B cell (primary cell): Measurements from ENCODE around the gene SDK1. TPM values are rescaled to one million over a fixed set of nuclear protein-coding genes. Genes with fewer than 3 reads are reported as not detected.

ENCODE experiments used
- ATAC-seq: fragments of 200-7000 bp; cut with Tn5 transposase; one replicate; pipeline ENCODE4 v1.10.0; 2021; ENCODE audit warnings: low read depth, mild to moderate bottlenecking, moderate number of reproducible peaks, moderate library complexity
- CTCF ChIA-PET: fragments of 350-600 bp; sonication (Branson Sonifier 250); formaldehyde crosslinking; loops from one replicate; lab custom pipeline; 2021; ENCODE audit warnings: antibody characterized with exemption, inconsistent platforms; lab: Charles Lee
- POLR2A ChIA-PET: fragments of 350-600 bp; sonication (Branson Sonifier 250); formaldehyde crosslinking; loops from one replicate; lab custom pipeline; 2021; ENCODE audit warnings: antibody characterized with exemption; lab: Charles Lee
- DNase-seq: peaks from one replicate; pipeline ENCODE4 v3.0.0; 2013
- H2AFZ ChIP-seq: 2 replicates; pipeline ENCODE4 v1.6.1; 2012; ENCODE audit warnings: mild to moderate bottlenecking, low read depth, low read length; ENCODE audit not compliant: insufficient read depth, poor library complexity, severe bottlenecking
- H3K27ac ChIP-seq, 2 donors: 1 replicate in 1 of 2; 2 replicates in 1 of 2; pipeline ENCODE4 v1.5.1; 2012 to 2013; ENCODE audit warnings: low read length in 2 of 2, mild to moderate bottlenecking in 2 of 2, moderate library complexity in 1 of 2
- H3K27me3 ChIP-seq, 4 experiments: fragments of 200-600 bp in 1 of 4; sonication (generic) in 1 of 4; replicated peaks in 1 of 4; 1 replicate in 2 of 4; 2 replicates in 2 of 4; pipeline versions ENCODE4 v1.6.1 to v1.7.0; 2013 to 2016; ENCODE audit warnings: low read length in 3 of 4, mild to moderate bottlenecking in 2 of 4, mixed read lengths in 1 of 4, moderate library complexity in 1 of 4; ENCODE audit not compliant: insufficient read depth in 4 of 4, control insufficient read depth in 3 of 4; ENCODE audit errors: control extremely low read depth in 1 of 4
- H3K36me3 ChIP-seq, 2 experiments: replicated peaks in 1 of 2; 1 replicate in 1 of 2; 2 replicates in 1 of 2; pipeline versions ENCODE4 v1.6.1 to v1.7.1; 2013; ENCODE audit warnings: low read length in 1 of 2; ENCODE audit not compliant: insufficient read depth in 2 of 2, control insufficient read depth in 1 of 2; ENCODE audit errors: control extremely low read depth in 1 of 2, extremely low read depth in 1 of 2
- H3K4me1 ChIP-seq, 2 donors: fragments of 200-600 bp in 1 of 2; sonication (generic) in 1 of 2; 1 replicate in 1 of 2; 2 replicates in 1 of 2; pipeline versions ENCODE4 v1.5.1 to v1.6.1; 2013 to 2017; ENCODE audit warnings: low read length in 2 of 2; ENCODE audit not compliant: control insufficient read depth in 2 of 2, insufficient read depth in 2 of 2
- H3K4me2 ChIP-seq: replicated peaks from 2 replicates; pipeline ENCODE3; 2012; ENCODE audit warnings: mild to moderate bottlenecking, low read depth, low read length; ENCODE audit not compliant: poor library complexity, severe bottlenecking
- H3K4me3 ChIP-seq, 5 experiments: fragments of 200-600 bp in 1 of 5; sonication (generic) in 1 of 5; 1 replicate in 3 of 5; 2 replicates in 2 of 5; pipeline versions ENCODE4 v1.5.1 to v1.7.0; 2011 to 2016; ENCODE audit warnings: low read length in 4 of 5, mild to moderate bottlenecking in 4 of 5, low read depth in 2 of 5, control low read depth in 1 of 5, moderate library complexity in 1 of 5; ENCODE audit not compliant: insufficient read depth in 1 of 5; ENCODE audit errors: control extremely low read depth in 1 of 5, extremely low read depth in 1 of 5
- H3K79me2 ChIP-seq: fragments of 200-600 bp; sonication (generic); one replicate; pipeline ENCODE4 v1.6.0; 2016; ENCODE audit warnings: low read length; ENCODE audit not compliant: control insufficient read depth, insufficient read depth
- H3K9ac ChIP-seq: fragments of 200-600 bp; sonication (generic); 2 replicates; pipeline ENCODE4 v1.6.1; 2017; ENCODE audit warnings: mild to moderate bottlenecking, low read length, moderate library complexity
- H3K9me3 ChIP-seq, 3 donors: one replicate each; pipeline versions ENCODE4 v1.6.1 to v1.7.1; 2013; ENCODE audit warnings: low read length in 2 of 3; ENCODE audit not compliant: control insufficient read depth in 2 of 3, insufficient read depth in 1 of 3; ENCODE audit errors: control extremely low read depth in 1 of 3
- H4K20me1 ChIP-seq: 2 replicates; pipeline ENCODE4 v1.6.0; 2012; ENCODE audit warnings: mild to moderate bottlenecking, low read length; ENCODE audit not compliant: insufficient read depth, control insufficient read depth, poor library complexity, severe bottlenecking
- H3K27ac Mint-ChIP-seq: one replicate; pipeline ENCODE4 v1.8.0; 2021; ENCODE audit warnings: mixed read lengths
- H3K27me3 Mint-ChIP-seq: one replicate; pipeline ENCODE4 v1.8.0; 2021; ENCODE audit warnings: mixed read lengths
- H3K4me1 Mint-ChIP-seq: one replicate; pipeline ENCODE4 v1.8.0; 2021; ENCODE audit warnings: mixed read lengths
- H3K4me3 Mint-ChIP-seq: one replicate; pipeline ENCODE4 v1.8.0; 2021; ENCODE audit warnings: mixed read lengths
- H3K9me3 Mint-ChIP-seq: one replicate; pipeline ENCODE4 v1.8.0; 2022; ENCODE audit warnings: mixed read lengths; ENCODE audit not compliant: insufficient read depth
- EZH2 ChIP-seq: IDR thresholded peaks from 2 replicates; pipeline ENCODE4 v1.6.1; 2012; ENCODE audit warnings: borderline replicate concordance, low read depth, mild to moderate bottlenecking, moderate library complexity, low read length; ENCODE audit not compliant: insufficient read depth, poor library complexity, severe bottlenecking
- WGBS: methylation state at CpG from one replicate; pipeline ENCODE4 v1.1.5; 2013; ENCODE audit warnings: missing lambda C conversion rate; ENCODE audit not compliant: insufficient coverage; 5-methylcytosine and 5-hydroxymethylcytosine counted together
- intact Hi-C: fragments of 100-400 bp; cut with micrococcal nuclease; formaldehyde crosslinking; loops from one replicate; pipeline ENCODE4 v1.10.0; 2022
- polyA plus RNA-seq: library from polyadenylated mRNA; depleted of rRNA; stranded (reverse); fragments of >200 nt; gene quantifications from 2 replicates; pipeline ENCODE4 v1.2.3, GENCODE V29; 2012
- total RNA-seq, 2 donors: library from RNA; stranded (reverse); fragments of 120-200 nt in 1 of 2; gene quantifications; 1 replicate in 1 of 2; 2 replicates in 1 of 2; pipeline versions ENCODE4 v1.2.3 to v1.2.4, GENCODE V29; 2013 to 2022
- TF ChIP-seq, protein P1 (sequence below): fragments of 200-600 bp; IDR thresholded peaks from one replicate; pipeline ENCODE4 v1.8.0; 2022; ENCODE audit warnings: antibody characterized with exemption, mild to moderate bottlenecking

SDK1 gene
- total and polyA plus RNA-seq, 2 donors (not counting 1 experiment from before 2014, with no cell fraction given) = 0.73 to 2.0 TPM

- DNase-seq = no peak
- H3K4me3 ChIP-seq = no peak overlapping the region
- TF ChIP-seq, protein P1, sequence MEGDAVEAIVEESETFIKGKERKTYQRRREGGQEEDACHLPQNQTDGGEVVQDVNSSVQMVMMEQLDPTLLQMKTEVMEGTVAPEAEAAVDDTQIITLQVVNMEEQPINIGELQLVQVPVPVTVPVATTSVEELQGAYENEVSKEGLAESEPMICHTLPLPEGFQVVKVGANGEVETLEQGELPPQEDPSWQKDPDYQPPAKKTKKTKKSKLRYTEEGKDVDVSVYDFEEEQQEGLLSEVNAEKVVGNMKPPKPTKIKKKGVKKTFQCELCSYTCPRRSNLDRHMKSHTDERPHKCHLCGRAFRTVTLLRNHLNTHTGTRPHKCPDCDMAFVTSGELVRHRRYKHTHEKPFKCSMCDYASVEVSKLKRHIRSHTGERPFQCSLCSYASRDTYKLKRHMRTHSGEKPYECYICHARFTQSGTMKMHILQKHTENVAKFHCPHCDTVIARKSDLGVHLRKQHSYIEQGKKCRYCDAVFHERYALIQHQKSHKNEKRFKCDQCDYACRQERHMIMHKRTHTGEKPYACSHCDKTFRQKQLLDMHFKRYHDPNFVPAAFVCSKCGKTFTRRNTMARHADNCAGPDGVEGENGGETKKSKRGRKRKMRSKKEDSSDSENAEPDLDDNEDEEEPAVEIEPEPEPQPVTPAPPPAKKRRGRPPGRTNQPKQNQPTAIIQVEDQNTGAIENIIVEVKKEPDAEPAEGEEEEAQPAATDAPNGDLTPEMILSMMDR = no peak
- no peak for TF ChIP-seq EZH2
- H3K4me1 ChIP-seq = no peaks in the 10 kb centered on the region
- ATAC-seq = no peak
- peaks cover 0 to 7% (median 0%) of the 10 kb centered on the region in 4 experiments for H3K27me3 ChIP-seq
- H3K79me2 ChIP-seq = no peaks in the 10 kb centered on the region
- 100% methylated on average over 1 of the region's 3 CpGs for WGBS
- H3K27ac Mint-ChIP-seq = no peak overlapping the region
- POLR2A ChIA-PET = no interaction called here
- CTCF ChIA-PET = no interaction called here
- H4K20me1 ChIP-seq = no peaks in the 10 kb centered on the region
- H3K4me1 Mint-ChIP-seq = no peaks in the 10 kb centered on the region
- H2AFZ ChIP-seq = no peak overlapping the region
- peaks cover 21% of the 10 kb centered on the region for H3K27me3 Mint-ChIP-seq
- H3K4me2 ChIP-seq = no peak overlapping the region
- no peak overlapping the region for H3K4me3 Mint-ChIP-seq
- H3K9me3 Mint-ChIP-seq = peaks cover 3% of the 10 kb centered on the region
- no peak overlapping the region for H3K27ac ChIP-seq
- intact Hi-C loops = no loop called here
- peaks cover 0 to 14% (median 0%) of the 10 kb centered on the region in 3 donors for H3K9me3 ChIP-seq
- H3K36me3 ChIP-seq = no peaks in the 10 kb centered on the region
- no peak overlapping the region for H3K9ac ChIP-seq
Measured at GRCh38 chr7:3931843-3932242, 630.8 kb downstream of the SDK1 start.

DNA sequence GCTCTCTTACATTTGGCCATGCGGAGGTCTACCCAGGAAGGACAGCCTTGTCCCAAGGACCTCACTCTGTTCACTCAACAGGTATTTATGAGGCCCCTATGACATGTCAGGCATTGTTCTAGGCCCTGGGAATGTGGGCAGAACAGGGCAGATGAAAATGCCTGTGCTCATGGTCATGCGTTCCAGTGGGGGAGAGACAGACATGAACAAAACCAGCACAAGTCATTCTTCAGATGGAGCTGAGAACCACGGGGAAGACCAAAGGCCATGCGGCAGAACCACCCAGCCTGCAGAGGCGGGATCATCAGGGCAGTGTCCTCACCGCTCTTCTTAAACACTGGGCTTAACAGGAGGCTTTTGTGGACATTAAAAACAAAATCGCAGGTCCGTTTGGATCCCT, 636.1 kb downstream of the SDK1 start:
- peaks cover 0 to 22% (median 0%) of the 10 kb centered on the region in 3 donors for H3K9me3 ChIP-seq
- POLR2A ChIA-PET = no interaction called here
- WGBS = 98% methylated on average over 8 of the region's 8 CpGs
- no peak overlapping the region for H2AFZ ChIP-seq
- Mint-ChIP-seq H3K27ac (no peak overlapping the region), H3K27me3 (peaks cover 20% of the 10 kb centered on the region), H3K4me3 (no peak overlapping the region), H3K4me1 (no peaks in the 10 kb centered on the region), H3K9me3 (peaks cover 3% of the 10 kb centered on the region)
- H3K9ac ChIP-seq = no peak overlapping the region
- H3K4me3 ChIP-seq = no peak overlapping the region
- H3K4me2 ChIP-seq = no peak overlapping the region
- intact Hi-C loops = no loop called here
- no peaks in the 10 kb centered on the region for H3K4me1 ChIP-seq
- CTCF ChIA-PET = no interaction called here
- no peaks in the 10 kb centered on the region for H3K27me3 ChIP-seq
- ATAC-seq (no peak), DNase-seq (no peak)
- H4K20me1 ChIP-seq = no peaks in the 10 kb centered on the region
- no peaks in the 10 kb centered on the region for H3K36me3 ChIP-seq
- TF ChIP-seq EZH2 = no peak
- TF ChIP-seq, protein P1 = no peak
- H3K27ac ChIP-seq = no peak overlapping the region
- no peaks in the 10 kb centered on the region for H3K79me2 ChIP-seq
